Hepatocyte (in vitro differentiated cells): ENCODE results near the gene PIK3AP1.

Experiments
- EZH2 ChIP-seq: fragments of 200-600 bp; sonication (generic); IDR thresholded peaks from 2 replicates; pipeline ENCODE4 v1.6.1; 2016; ENCODE audit warnings: antibody characterized with exemption, mild to moderate bottlenecking, borderline replicate concordance
- TF ChIP-seq, protein P1 (sequence below): fragments of 200-600 bp; sonication (generic); IDR thresholded peaks from 2 replicates; pipeline ENCODE4 v1.5.1; 2016; ENCODE audit warnings: antibody characterized with exemption, mild to moderate bottlenecking; ENCODE audit not compliant: poor library complexity

DNA sequence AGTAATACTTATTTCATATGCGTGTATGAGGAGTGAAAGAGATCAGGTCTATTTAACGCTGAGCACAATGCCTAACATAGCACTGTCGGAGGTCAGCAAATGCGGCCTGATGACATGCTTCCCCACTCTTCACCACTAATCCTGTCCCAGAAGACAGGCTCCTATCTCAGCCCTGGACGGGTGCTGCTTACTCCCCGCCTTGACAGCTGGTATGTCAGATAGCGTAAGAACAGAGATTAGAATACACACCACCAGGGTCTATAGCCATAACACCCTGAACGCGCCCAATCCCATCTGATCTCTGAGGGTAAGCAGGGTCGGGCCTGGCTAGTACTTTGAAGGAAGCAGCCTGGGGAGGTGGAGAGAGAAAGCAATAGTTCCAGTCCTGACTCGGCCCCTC lies 101.2 kb downstream of the PIK3AP1 start:
- no peak for TF ChIP-seq EZH2
- TF ChIP-seq, protein P1, sequence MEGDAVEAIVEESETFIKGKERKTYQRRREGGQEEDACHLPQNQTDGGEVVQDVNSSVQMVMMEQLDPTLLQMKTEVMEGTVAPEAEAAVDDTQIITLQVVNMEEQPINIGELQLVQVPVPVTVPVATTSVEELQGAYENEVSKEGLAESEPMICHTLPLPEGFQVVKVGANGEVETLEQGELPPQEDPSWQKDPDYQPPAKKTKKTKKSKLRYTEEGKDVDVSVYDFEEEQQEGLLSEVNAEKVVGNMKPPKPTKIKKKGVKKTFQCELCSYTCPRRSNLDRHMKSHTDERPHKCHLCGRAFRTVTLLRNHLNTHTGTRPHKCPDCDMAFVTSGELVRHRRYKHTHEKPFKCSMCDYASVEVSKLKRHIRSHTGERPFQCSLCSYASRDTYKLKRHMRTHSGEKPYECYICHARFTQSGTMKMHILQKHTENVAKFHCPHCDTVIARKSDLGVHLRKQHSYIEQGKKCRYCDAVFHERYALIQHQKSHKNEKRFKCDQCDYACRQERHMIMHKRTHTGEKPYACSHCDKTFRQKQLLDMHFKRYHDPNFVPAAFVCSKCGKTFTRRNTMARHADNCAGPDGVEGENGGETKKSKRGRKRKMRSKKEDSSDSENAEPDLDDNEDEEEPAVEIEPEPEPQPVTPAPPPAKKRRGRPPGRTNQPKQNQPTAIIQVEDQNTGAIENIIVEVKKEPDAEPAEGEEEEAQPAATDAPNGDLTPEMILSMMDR: no peak
